HepG2 (cell line): ENCODE measurements around the gene OR7G2. TPM values are rescaled to one million over a fixed set of nuclear protein-coding genes. Genes with fewer than 3 reads are reported as not detected.

Source experiments
- ATAC-seq: fragments of 200-7000 bp; cut with Tn5 transposase; 3 replicates; pipeline ENCODE4 v1.9.1; 2020; ENCODE audit warnings: mild to moderate bottlenecking, moderate library complexity
- BruUV-seq: library from RNA; stranded (reverse); fragments of 400-500 nt; replicated peaks from 2 replicates; lab custom pipeline; 2021; lab: Mats Ljungman, UMichigan
- CTCF ChIA-PET: fragments of 300-600 bp; formaldehyde crosslinking; extraction: SDS; loops from one replicate; lab custom pipeline; 2021; ENCODE audit warnings: low total read pairs, inconsistent platforms, low intra/inter-chr PET ratio; lab: Yijun Ruan, JAX
- POLR2A ChIA-PET: fragments of 350-600 bp; sonication (Branson Sonifier 250); formaldehyde crosslinking; loops from one replicate; lab custom pipeline; 2020; ENCODE audit warnings: antibody characterized with exemption, inconsistent platforms; lab: Yijun Ruan, JAX
- DNase-seq: peaks from one replicate; pipeline ENCODE4 v3.0.0-alpha.2; 2015; ENCODE audit warnings: low spot score
- FAIRE-seq: peaks from 3 replicates; lab custom pipeline; 2011; peaks lifted over from hg19 to GRCh38; lab: Jason Lieb, UNC
- H2AFZ ChIP-seq: one replicate; pipeline ENCODE4 v1.6.1; 2011; ENCODE audit warnings: low read length, inconsistent platforms
- H3K27ac ChIP-seq: fragments of 300-600 bp; 3 replicates; pipeline ENCODE4 v1.8.0; 2011; ENCODE audit warnings: mixed run types, mild to moderate bottlenecking, mixed read lengths, low read length, inconsistent platforms; ENCODE audit not compliant: insufficient read depth; ENCODE audit errors: extremely low read length
- H3K27me3 ChIP-seq, 2 experiments: fragments of 200-600 bp in 1 of 2; 2 replicates in 1 of 2; 3 replicates in 1 of 2; pipeline versions ENCODE4 v1.6.0 to v1.8.0; 2011; ENCODE audit warnings: low read length in 2 of 2, mild to moderate bottlenecking in 2 of 2, moderate library complexity in 2 of 2, inconsistent platforms in 1 of 2; ENCODE audit not compliant: insufficient read depth in 2 of 2, control insufficient read depth in 1 of 2
- H3K36me3 ChIP-seq, 2 experiments: fragments of 200-600 bp in 1 of 2; replicated peaks in 1 of 2; 2 replicates in 1 of 2; 3 replicates in 1 of 2; pipeline versions ENCODE4 v1.5.1 to v1.8.0; 2011; ENCODE audit warnings: low read length in 2 of 2, inconsistent platforms in 1 of 2; ENCODE audit not compliant: insufficient read depth in 2 of 2, control insufficient read depth in 1 of 2
- H3K4me1 ChIP-seq: 2 replicates; pipeline ENCODE4 v1.5.1; 2012; ENCODE audit warnings: low read length, inconsistent platforms; ENCODE audit not compliant: insufficient read depth
- H3K4me2 ChIP-seq: 2 replicates; pipeline ENCODE4 v1.6.0; 2011; ENCODE audit warnings: low read depth, low read length, inconsistent platforms
- H3K4me3 ChIP-seq, 3 experiments: fragments of 200-600 bp in 1 of 3; sonication (generic), shearing (Covaris generic) in 1 of 3; replicated peaks in 1 of 3; 2 replicates each; pipeline ENCODE4 v1.5.1; 2011 to 2016; ENCODE audit warnings: low read length in 3 of 3, inconsistent platforms in 2 of 3, low read depth in 2 of 3, mild to moderate bottlenecking in 2 of 3, control low read depth in 1 of 3, mixed read lengths in 1 of 3; ENCODE audit not compliant: insufficient read depth in 1 of 3
- H3K79me2 ChIP-seq: one replicate; pipeline ENCODE4 v1.6.1; 2011; ENCODE audit warnings: low read length, inconsistent platforms; ENCODE audit not compliant: insufficient read depth
- H3K9ac ChIP-seq: 2 replicates; pipeline ENCODE4 v1.6.0; 2011; ENCODE audit warnings: mild to moderate bottlenecking, low read depth, low read length, inconsistent platforms; ENCODE audit not compliant: insufficient read depth
- H3K9me3 ChIP-seq: 2 replicates; pipeline ENCODE4 v1.5.1; 2012; ENCODE audit warnings: mild to moderate bottlenecking, low read length
- H4K20me1 ChIP-seq: 2 replicates; pipeline ENCODE4 v1.6.0; 2011; ENCODE audit warnings: inconsistent platforms, mild to moderate bottlenecking, low read length, moderate library complexity; ENCODE audit not compliant: insufficient read depth
- ADNP ChIP-seq: sonication (generic); formaldehyde crosslinking; IDR thresholded peaks from 2 replicates; pipeline ENCODE4 v1.4.0; 2020; ENCODE audit warnings: missing genetic modification reagents
- BRD4 ChIP-seq: sonication (generic); formaldehyde crosslinking; IDR thresholded peaks from 2 replicates; pipeline ENCODE4 v1.4.0; 2020; ENCODE audit warnings: missing genetic modification reagents
- CREB1 ChIP-seq, 2 experiments: fragments of 450-650 bp in 1 of 2; IDR thresholded peaks; 2 replicates each; pipeline ENCODE4 v1.6.1; 2016 to 2017; ENCODE audit warnings: control low read depth in 1 of 2, mild to moderate bottlenecking in 1 of 2, missing compliant biosample characterization in 1 of 2, missing genetic modification characterization in 1 of 2
- FOXM1 ChIP-seq: sonication (generic); formaldehyde crosslinking; IDR thresholded peaks from 2 replicates; pipeline ENCODE4 v1.5.0; 2020; ENCODE audit warnings: missing genetic modification reagents
- FOXO1 ChIP-seq: sonication (generic); formaldehyde crosslinking; IDR thresholded peaks from 2 replicates; pipeline ENCODE4 v1.4.0; 2020; ENCODE audit warnings: missing genetic modification reagents
- GPN1 ChIP-seq: sonication (generic); formaldehyde crosslinking; IDR thresholded peaks from 2 replicates; pipeline ENCODE4 v1.5.1; 2020; ENCODE audit warnings: missing genetic modification reagents, borderline replicate concordance
- GZF1 ChIP-seq: sonication (generic); formaldehyde crosslinking; IDR thresholded peaks from 2 replicates; pipeline ENCODE4 v1.5.1; 2020; ENCODE audit warnings: mild to moderate bottlenecking, missing genetic modification reagents
- JUN ChIP-seq: sonication (generic); formaldehyde crosslinking; IDR thresholded peaks from 2 replicates; pipeline ENCODE4 v1.4.0; 2020; ENCODE audit warnings: mild to moderate bottlenecking, missing genetic modification reagents
- MTF2 ChIP-seq: sonication (generic); formaldehyde crosslinking; IDR thresholded peaks from 2 replicates; pipeline ENCODE4 v1.5.0; 2020; ENCODE audit warnings: missing genetic modification reagents, borderline replicate concordance
- NFKBIZ ChIP-seq: IDR thresholded peaks from 2 replicates; pipeline ENCODE4 v1.6.1; 2018; ENCODE audit warnings: missing genetic modification reagents, missing compliant biosample characterization
- NFYB ChIP-seq: sonication (generic); formaldehyde crosslinking; IDR thresholded peaks from 2 replicates; pipeline ENCODE4 v1.4.0; 2020; ENCODE audit warnings: missing genetic modification reagents
- RFX5 ChIP-seq: IDR thresholded peaks from 2 replicates; pipeline ENCODE4 v1.6.1; 2011; ENCODE audit warnings: low read depth, low read length, improper control_type of control experiment
- SMC3 ChIP-seq: IDR thresholded peaks from 2 replicates; pipeline ENCODE4 v1.6.1; 2011; ENCODE audit warnings: low read length, improper control_type of control experiment
- SNRNP70 ChIP-seq: fragments of 200-400 bp; formaldehyde crosslinking; IDR thresholded peaks from 2 replicates; pipeline ENCODE4 v1.6.1; 2017; ENCODE audit warnings: mild to moderate bottlenecking, low read depth, low read length, moderate library complexity
- ZNF121 ChIP-seq: sonication (generic); formaldehyde crosslinking; IDR thresholded peaks from 2 replicates; pipeline ENCODE4 v1.5.0; 2020; ENCODE audit warnings: mild to moderate bottlenecking, missing genetic modification reagents
- ZNF569 ChIP-seq: sonication (generic); formaldehyde crosslinking; IDR thresholded peaks from 2 replicates; pipeline ENCODE4 v1.5.0; 2020; ENCODE audit warnings: mild to moderate bottlenecking, missing genetic modification reagents, moderate library complexity, borderline replicate concordance
- ZNF746 ChIP-seq: sonication (generic); formaldehyde crosslinking; IDR thresholded peaks from 2 replicates; pipeline ENCODE4 v1.8.0; 2022; ENCODE audit warnings: mild to moderate bottlenecking, missing genetic modification reagents
- ZNF766 ChIP-seq: sonication (generic); formaldehyde crosslinking; IDR thresholded peaks from 2 replicates; pipeline ENCODE4 v1.5.0; 2020; ENCODE audit warnings: missing genetic modification reagents, borderline replicate concordance
- WGBS: methylation state at CpG from one replicate; pipeline ENCODE4 v1.1.6; 2017; ENCODE audit warnings: low lambda C conversion rate; 5-methylcytosine and 5-hydroxymethylcytosine counted together
- in situ Hi-C: cut with HindIII; loops from 2 replicates; pipeline ENCODE4 v1.10.0; 2017; ENCODE audit warnings: low pct_unique_long_range_greater_than_20kb; ENCODE audit not compliant: extremely low pct_ligation_motif_present
- intact Hi-C: fragments of 100-400 bp; cut with micrococcal nuclease; formaldehyde crosslinking; loops from one replicate; pipeline ENCODE4 v1.10.0; 2022; ENCODE audit not compliant: unreplicated experiment
- polyA plus RNA-seq, 8 experiments: library from polyadenylated mRNA; depleted of rRNA in 3 of 8; stranded (reverse) in 7 of 8; unstranded in 1 of 8; fragments of >200 nt; fragmentation: Illumina TruSeq in 4 of 8; extraction: Trizol in 4 of 8; gene quantifications; 2 replicates each; pipeline versions ENCODE4 v1.2.1 to v1.2.3, GENCODE V29; 2011 to 2016; ENCODE audit warnings: low read depth in 4 of 8, missing spikeins in 1 of 8, mixed read lengths in 1 of 8; ENCODE audit not compliant: insufficient read depth in 1 of 8
- total RNA-seq, 5 experiments: library from RNA; depleted of rRNA; stranded (reverse); fragments of >200 nt; fragmentation: Illumina TruSeq; extraction: Trizol; gene quantifications; 2 replicates each; pipeline ENCODE4 v1.2.3, GENCODE V29; 2016; ENCODE audit warnings: low read depth in 1 of 5
- TF ChIP-seq, protein P1 (sequence below): sonication (generic); formaldehyde crosslinking; IDR thresholded peaks from 2 replicates; pipeline ENCODE4 v1.4.0; 2020; ENCODE audit warnings: mild to moderate bottlenecking, missing genetic modification reagents
- TF ChIP-seq, protein P2 (sequence below): sonication (generic); formaldehyde crosslinking; IDR thresholded peaks from 2 replicates; pipeline ENCODE4 v1.4.0; 2020; ENCODE audit warnings: missing genetic modification reagents, borderline replicate concordance

The OR7G2 gene
- total and polyA plus RNA-seq, 2 of the 13 experiments (the other 11 are each of a cell fraction or from before 2014, with no cell fraction given): not detected

DNA sequence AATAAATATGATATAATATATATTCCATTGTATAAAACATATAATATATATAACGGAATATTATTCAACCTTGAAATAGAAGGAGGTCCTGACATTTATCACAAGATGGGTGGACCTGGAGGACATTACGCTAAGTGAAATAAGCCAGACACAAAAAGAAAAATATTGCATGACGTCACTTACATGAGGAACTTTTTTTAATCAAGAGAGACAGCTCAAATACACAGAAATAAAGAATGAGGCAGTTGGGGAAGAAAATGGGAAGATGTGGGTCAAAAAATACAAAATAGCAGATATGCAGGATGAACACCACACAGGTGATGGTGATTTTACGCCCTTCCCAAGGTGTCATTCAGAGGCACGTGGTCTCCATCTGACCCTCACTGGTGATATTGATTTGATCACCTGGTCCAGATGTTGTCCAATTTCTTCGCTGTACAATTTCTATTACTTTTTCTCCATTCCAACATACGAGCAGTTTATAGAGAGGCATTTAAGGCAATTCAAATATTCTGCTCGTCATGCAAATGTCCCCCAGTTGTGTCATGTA, 32.4 kb upstream of the OR7G2 start (continued):
- TF ChIP-seq CREB1 (IDR thresholded peaks at IDR 0.05): peak; percentile 92
- TF ChIP-seq CREB1 (CRISPR knock-in tag; IDR thresholded peaks at IDR 0.05): no peak
- no peak for TF ChIP-seq FOXM1 (CRISPR knock-in tag)
- TF ChIP-seq GZF1 (CRISPR knock-in tag): peak; percentile 66; the same call in 1 of the 2 replicates
- no peak for TF ChIP-seq ZNF569 (CRISPR knock-in tag)

GRCh38 chr19:9132422-9132821, 25.1 kb upstream of the OR7G2 start:
- POLR2A ChIA-PET: no interaction called here
- intact Hi-C loops: loop anchor here (10.0 kb wide), 2 partner anchors 302 to 452 kb away; partner anchors contain the start of genes ZNF121 and ZNF266
- TF ChIP-seq NFKBIZ (CRISPR knock-in tag) (no peak), JUN (CRISPR knock-in tag) (no peak), SMC3 (no peak), FOXO1 (no peak), SNRNP70 (no peak), MTF2 (no peak), ZNF121 (CRISPR knock-in tag) (no peak), GPN1 (no peak), NFYB (no peak), ZNF746 (CRISPR knock-in tag) (no peak), ZNF766 (CRISPR knock-in tag) (no peak), BRD4 (no peak), RFX5 (no peak), ADNP (CRISPR knock-in tag) (no peak)
- TF ChIP-seq, protein P1, sequence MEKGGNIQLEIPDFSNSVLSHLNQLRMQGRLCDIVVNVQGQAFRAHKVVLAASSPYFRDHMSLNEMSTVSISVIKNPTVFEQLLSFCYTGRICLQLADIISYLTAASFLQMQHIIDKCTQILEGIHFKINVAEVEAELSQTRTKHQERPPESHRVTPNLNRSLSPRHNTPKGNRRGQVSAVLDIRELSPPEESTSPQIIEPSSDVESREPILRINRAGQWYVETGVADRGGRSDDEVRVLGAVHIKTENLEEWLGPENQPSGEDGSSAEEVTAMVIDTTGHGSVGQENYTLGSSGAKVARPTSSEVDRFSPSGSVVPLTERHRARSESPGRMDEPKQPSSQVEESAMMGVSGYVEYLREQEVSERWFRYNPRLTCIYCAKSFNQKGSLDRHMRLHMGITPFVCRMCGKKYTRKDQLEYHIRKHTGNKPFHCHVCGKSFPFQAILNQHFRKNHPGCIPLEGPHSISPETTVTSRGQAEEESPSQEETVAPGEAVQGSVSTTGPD (CRISPR knock-in tag): no peak
- TF ChIP-seq, protein P2, sequence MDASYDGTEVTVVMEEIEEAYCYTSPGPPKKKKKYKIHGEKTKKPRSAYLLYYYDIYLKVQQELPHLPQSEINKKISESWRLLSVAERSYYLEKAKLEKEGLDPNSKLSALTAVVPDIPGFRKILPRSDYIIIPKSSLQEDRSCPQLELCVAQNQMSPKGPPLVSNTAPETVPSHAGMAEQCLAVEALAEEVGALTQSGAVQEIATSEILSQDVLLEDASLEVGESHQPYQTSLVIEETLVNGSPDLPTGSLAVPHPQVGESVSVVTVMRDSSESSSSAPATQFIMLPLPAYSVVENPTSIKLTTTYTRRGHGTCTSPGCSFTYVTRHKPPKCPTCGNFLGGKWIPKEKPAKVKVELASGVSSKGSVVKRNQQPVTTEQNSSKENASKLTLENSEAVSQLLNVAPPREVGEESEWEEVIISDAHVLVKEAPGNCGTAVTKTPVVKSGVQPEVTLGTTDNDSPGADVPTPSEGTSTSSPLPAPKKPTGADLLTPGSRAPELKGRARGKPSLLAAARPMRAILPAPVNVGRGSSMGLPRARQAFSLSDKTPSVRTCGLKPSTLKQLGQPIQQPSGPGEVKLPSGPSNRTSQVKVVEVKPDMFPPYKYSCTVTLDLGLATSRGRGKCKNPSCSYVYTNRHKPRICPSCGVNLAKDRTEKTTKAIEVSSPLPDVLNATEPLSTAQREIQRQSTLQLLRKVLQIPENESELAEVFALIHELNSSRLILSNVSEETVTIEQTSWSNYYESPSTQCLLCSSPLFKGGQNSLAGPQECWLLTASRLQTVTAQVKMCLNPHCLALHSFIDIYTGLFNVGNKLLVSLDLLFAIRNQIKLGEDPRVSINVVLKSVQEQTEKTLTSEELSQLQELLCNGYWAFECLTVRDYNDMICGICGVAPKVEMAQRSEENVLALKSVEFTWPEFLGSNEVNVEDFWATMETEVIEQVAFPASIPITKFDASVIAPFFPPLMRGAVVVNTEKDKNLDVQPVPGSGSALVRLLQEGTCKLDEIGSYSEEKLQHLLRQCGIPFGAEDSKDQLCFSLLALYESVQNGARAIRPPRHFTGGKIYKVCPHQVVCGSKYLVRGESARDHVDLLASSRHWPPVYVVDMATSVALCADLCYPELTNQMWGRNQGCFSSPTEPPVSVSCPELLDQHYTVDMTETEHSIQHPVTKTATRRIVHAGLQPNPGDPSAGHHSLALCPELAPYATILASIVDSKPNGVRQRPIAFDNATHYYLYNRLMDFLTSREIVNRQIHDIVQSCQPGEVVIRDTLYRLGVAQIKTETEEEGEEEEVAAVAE (CRISPR knock-in tag): no peak

More at GRCh38 chr19:9132422-9132821, 25.1 kb upstream of the OR7G2 start:
- in situ Hi-C loops: loop anchor here (25.0 kb wide), 1 partner anchor 655 kb away; no protein-coding TSS in a partner anchor
- no peak overlapping the region for H3K9ac ChIP-seq
- ATAC-seq: no peak
- H3K4me2 ChIP-seq: no peak overlapping the region
- no peak overlapping the region for H2AFZ ChIP-seq
- DNase-seq: no peak
- no peaks in the 10 kb centered on the region for H3K36me3 ChIP-seq
- H3K27ac ChIP-seq: no peak overlapping the region
- WGBS: 4% methylated on average over 4 of the region's 5 CpGs
- H3K4me1 ChIP-seq: no peaks in the 10 kb centered on the region
- no peaks in the 10 kb centered on the region for H4K20me1 ChIP-seq
- H3K9me3 ChIP-seq: no peaks in the 10 kb centered on the region
- FAIRE-seq: no peak
- no peaks in the 10 kb centered on the region for H3K79me2 ChIP-seq
- BruUV-seq: no TSS peak
- CTCF ChIA-PET: no interaction called here
- H3K4me3 ChIP-seq: no peak overlapping the region
- peaks cover 0 to 2% of the 10 kb centered on the region in 2 experiments; a peak in 2 of 5 replicates for H3K27me3 ChIP-seq
